SHP77 treated with DMSO at 0.1 percent for 48 hours (cell line): Measurements from ENCODE around the gene IPP.
"Not testable (repeated sequence)": the region's sequence is repeated elsewhere in the genome, so short reads cannot be mapped to it uniquely, and the experiment has no call there.

ENCODE experiments used
- DNase-seq: peaks from one replicate; lab custom pipeline; 2025; lab: John Stamatoyannopoulos, UW

The IPP gene

DNA sequence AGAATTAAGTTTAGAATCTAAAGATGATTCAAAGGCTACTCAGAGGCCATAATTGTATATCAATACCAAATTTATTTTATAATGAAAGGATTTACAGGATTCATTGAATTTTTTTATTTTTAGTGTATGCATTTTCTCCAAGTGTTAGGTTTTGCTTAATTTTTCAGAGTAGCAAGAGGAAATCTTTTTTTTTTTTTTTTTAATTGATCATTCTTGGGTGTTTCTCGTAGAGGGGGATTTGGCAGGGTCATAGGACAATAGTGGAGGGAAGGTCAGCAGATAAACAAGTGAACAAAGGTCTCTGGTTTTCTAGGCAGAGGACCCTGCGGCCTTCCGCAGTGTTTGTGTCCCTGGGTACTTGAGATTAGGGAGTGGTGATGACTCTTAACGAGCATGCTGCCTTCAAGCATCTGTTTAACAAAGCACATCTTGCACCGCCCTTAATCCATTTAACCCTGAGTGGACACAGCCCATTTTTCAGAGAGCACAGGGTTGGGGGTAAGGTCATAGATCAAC lies 10.8 kb downstream of the IPP start:
- not testable (repeated sequence) for DNase-seq

GRCh38 chr1:45739137-45739536 lies 11.3 kb downstream of the IPP start:
- DNase-seq = no peak

DNA sequence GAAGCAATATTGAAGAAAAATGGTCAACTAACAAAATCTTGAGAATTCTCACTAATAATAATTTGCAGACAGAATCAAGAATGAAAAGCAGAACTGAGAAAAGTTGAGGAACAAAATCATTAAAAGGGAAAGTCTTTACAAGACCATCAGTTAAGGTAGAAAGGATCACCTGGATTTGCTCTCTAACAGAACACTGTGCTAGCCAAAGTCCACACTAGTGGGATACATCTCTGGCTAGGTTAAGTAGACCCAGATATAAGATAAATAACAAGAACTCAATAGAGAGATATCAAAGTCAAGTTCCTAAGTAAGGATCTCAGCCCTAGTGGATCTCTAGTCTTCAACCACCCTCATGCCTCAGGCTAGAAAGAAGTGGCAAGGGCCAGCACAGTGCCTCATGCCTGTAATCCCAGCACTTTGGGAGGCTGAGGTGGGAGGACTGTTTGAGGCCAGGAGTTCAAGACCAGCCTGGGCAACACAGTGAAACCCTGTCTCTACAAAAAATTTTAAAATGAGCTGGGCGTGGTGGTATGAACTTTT lies 19.6 kb downstream of the IPP start:
- DNase-seq = no peak

DNA sequence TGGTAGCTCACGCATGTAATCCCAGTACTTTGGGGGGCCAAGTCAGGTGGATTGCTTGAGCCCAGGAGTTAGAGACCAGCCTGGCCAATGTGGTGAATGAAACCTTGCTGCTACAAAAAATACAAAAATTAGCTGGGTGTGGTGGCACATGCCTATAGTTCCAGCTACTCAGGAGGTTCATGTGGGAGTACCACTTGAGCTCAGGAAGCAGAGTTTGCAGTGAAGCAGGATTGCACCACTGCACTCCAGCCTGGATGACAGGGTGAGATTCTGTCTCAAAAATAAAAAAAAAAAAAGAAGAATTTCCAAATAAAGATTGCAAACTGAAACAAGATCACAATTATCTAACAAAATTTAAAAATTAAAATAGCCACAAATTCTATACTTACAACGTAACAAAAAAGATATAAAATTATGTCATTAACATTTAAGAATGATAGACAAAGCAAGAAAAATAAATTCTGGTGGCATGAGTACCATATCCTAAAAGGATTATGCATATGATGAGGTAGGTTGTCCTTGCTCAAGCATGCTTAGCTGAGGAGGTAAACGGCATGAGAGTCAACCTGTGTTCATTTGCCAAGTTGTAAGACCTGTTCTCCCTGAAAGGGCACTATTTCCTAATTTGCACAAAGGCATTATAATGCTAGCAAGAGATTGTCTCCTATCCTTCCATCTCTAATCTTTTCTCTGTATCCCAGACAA lies 20.2 kb downstream of the IPP start:
- no peak for DNase-seq

GRCh38 chr1:45726007-45726406 lies 24.4 kb downstream of the IPP start:
- not testable (repeated sequence) for DNase-seq

- no peak for DNase-seq
Measured at GRCh38 chr1:45723248-45723930, 27.1 kb downstream of the IPP start.

DNA sequence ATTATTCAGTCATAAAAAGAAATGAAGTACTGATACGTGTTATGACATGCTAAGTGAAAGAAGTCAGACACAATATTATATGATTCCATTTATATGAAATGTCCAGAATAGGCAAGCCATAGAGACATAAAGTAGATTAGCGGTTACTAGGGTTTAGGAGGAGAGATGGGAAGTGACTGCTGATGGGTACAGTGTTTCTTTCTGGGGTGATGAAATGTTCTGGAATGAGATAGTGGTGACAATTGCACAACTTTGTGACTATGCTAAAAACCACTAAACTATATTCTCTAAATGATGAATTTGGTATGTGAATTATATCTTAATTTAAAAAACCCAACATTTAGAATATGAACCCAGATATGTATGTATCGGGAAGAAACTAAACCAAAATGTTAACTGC lies 27.6 kb downstream of the IPP start:
- no peak for DNase-seq

GRCh38 chr1:45721207-45721606 lies 29.2 kb downstream of the IPP start:
- no peak for DNase-seq

GRCh38 chr1:45718289-45718688 lies 32.2 kb downstream of the IPP start:
- DNase-seq = no peak

GRCh38 chr1:45717386-45717785 lies 33.1 kb downstream of the IPP start:
- not testable (repeated sequence) for DNase-seq

DNA sequence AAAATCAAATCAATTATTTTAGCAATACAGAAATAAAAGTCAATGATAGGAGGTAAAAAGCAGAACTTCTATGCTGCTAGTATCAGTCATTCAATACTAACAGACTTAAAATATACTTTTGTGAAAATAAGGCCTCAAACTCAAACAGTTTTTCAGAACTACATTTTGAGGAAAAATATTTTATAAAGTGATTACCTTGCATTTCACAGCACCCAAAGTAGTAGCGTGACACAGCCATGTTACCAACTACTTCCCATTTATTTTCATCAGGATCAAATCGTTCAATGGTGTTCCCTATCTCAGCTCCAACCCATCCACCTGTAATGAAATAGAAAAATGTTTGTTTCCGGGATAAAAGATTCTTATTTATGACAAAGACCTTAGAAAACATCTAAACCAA lies 33.8 kb downstream of the IPP start:
- no peak for DNase-seq

DNA sequence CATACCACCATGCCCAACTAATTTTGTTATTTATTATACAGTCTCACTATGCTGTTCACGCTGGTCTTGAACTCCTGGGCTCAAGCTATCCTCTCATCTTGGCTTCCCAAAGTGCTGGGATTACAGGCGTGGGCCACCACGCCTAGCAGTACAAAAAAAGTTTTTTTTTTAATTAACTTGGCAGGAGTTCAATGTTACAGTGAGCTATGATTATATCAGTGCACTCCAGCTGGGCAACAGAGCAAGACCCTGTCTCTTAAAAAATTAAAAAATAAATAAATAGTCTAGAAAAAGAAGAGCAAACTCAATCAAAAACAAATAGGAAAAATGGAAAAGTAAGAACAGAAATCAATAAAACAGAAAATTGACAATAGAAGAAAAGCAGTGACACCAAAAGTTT lies 36.7 kb downstream of the IPP start:
- no peak for DNase-seq

- no peak for DNase-seq
Measured at GRCh38 chr1:45704637-45705036, 45.8 kb downstream of the IPP start.

DNA sequence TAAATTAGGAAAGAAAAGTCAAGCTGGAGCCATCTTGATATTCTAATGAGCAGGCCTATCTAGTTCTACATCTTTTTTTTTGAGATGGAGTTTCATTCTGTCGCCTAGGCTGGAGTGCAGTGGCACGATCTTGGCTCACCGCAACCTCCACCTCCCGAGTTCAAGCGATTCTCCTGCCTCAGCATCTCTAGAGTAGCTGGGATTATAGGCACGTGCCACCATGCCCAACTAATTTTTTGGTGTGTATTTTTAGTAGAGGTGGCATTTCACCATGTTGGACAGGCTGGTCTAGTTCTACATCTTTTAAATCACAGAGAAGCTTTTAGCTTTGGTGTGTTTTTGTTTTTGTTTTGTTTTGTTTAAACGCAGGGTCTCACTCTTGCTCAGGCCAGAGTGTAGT lies 55.6 kb downstream of the IPP start:
- no peak for DNase-seq

DNA sequence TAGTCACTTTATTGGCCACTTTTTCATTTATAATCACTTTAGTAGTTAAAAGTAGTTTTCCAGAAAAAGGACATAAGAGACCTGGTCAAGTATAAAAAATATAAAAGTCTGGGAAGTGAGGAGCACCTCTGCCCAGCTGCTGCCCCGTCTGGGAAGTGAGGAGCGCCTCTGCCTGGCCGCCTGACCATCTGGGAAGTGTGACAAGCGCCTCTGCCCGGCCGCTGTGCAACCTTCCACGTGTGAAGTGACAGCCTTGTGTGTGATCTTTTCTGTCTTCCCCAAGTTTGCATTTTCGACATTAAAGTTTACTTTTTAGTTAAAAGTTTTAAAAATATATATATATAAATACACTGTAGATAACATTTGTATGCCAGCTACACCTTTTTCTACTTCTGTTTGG lies 56.6 kb downstream of the IPP start:
- not testable (repeated sequence) for DNase-seq

DNA sequence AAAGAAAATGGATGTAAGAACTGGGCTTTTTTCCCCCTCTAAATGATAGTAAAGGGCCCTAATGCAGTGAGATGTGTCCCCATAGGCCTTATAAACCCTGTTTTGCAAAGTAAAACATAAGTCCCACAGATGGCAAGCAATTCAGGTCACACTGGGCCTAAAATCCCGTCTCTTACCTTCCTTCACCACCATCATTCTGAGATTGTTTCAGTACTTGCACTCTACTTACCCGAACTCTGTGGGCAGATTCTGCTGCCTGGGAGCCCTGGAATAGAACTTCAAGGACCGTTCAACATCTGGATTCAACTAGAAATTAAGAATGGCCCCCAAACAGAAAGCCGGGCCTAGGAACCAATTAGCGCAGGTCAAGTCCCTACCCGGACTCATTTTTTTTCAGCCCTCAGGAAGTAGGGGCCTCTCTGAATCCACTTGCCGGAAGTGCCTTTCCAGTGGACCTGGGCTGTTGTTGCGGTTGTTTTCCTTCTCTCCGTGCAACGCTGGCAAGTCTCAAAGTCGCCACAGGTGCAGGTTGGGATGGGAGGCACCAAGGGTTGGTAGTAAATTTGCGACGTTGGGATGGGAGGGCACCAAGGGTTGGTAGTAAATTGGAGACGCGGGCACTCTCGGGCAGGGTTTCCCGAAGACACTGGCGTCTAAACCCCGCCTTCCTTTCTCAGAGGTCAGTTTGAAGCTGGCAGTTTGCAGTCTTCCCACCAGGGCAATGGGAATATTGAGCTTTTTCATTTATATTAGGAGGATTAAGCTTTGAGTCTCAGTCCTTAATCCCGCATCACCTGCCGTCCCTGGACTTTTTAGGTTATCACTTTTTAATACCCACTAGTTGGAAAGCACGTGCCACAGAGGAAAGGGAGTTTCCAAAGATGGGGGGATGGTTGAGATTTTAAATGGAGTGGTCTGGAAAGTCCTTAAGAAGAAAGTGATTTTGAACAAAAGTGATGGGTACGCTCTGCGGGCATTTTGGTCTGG lies 62.4 kb downstream of the IPP start, which contains the start of gene TMEM69:
TMEM69 (plus strand) TSS at position 428 of the 987 bp plus-strand sequence. CDS start 2,888 bp downstream, outside the sequence.
- DNase-seq = peak; percentile 77

- peak; percentile 94 for DNase-seq
Measured at GRCh38 chr1:45687014-45687753, 63.3 kb downstream of the IPP start.

- peak; percentile 75 for DNase-seq
Measured at GRCh38 chr1:45686288-45687013, 64.0 kb downstream of the IPP start, which contains the start of gene GPBP1L1. TSS of gene GPBP1L1 (minus strand) at chr1:45686533. CDS start at chr1:45659087, 27,446 bp downstream.

- DNase-seq = peak; percentile 48
Measured at GRCh38 chr1:45686015-45686287, 64.5 kb downstream of the IPP start.

DNA sequence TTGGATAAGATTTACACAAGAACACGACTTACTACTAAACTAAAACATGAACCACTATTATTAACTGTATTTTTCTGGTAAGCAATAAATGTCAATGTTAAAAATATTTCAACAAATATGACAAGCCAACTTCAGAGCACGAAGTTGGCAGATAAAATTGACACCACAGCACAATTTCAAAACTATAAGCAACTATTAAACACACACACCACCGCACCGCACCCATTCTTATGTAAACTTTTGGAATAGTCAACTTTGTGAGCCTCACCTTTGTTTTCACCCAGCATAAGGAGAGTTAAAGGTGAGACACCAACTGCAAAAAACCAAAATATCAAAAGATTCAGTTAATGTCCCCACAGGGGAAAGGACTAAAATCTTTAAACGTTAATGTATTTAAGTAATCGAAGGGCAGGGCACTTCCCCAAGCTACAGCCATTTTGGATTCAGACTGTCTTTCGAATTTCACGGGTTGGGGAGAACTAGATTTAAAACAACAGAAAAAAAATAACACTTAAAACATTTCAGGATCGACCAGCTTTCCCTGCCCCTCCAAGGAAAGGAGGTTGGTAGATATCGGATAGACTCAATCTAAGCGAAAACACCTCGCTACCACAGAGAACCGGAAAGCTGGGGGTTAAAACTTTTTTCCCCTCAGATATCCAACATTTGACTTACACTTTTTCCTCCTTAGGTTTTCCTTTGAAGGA lies 65.0 kb downstream of the IPP start:
- no peak for DNase-seq
